Measurements from ENCODE around the gene COX10.
"Not testable (repeated sequence)": the region's sequence is repeated elsewhere in the genome, so short reads cannot be mapped to it uniquely, and the experiment has no call there.

The COX10 gene

GRCh38 chr17:14209215-14209614, 139.9 kb downstream of the COX10 start:
- no peak for DNase-seq

DNA sequence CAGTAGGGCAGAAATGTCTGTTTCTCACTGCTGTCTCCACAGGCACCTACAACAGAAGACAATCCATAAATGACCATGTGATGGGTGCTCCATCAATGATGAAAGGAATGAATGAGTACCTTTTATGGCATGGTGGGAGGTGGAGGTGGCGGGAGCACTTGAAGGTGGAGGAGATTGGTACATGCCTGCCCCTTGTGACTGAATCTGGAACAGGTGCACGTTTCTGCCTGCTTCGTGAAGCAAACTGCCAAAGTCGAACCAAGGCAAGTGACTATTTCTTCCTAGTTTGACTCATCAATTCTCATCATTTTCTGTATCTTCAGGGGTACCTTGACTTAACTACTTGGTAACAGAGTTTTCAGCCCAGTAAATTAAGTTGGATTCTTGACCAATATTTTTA, 141.9 kb downstream of the COX10 start:
- no peak for DNase-seq

GRCh38 chr17:14211801-14212200, 142.5 kb downstream of the COX10 start:
- DNase-seq = no peak

DNA sequence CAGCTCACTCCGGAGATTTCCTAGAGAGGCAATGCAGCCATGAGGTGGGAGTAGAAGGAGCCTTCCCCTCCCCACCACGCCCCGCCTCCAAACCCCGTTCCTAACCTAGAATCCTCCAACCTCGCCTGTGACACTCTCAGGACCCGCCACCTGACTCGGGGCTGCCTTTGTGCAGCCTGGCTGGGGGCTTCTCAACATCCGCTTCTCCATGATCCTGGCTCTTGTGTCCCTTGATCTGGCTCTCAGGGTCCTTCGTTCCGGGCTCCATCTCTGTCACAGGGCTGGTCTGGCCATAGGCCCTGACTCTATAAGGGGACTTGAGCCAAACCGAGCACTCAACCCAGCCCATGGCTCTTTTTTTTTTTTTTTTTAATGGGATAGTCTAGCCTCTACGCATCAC, 143.1 kb downstream of the COX10 start:
- DNase-seq = no peak

- DNase-seq = no peak
These were observed 145.0 kb downstream of the COX10 start for GRCh38 chr17:14214271-14214670.

GRCh38 chr17:14222611-14223010, 153.3 kb downstream of the COX10 start:
- no peak for DNase-seq

DNA sequence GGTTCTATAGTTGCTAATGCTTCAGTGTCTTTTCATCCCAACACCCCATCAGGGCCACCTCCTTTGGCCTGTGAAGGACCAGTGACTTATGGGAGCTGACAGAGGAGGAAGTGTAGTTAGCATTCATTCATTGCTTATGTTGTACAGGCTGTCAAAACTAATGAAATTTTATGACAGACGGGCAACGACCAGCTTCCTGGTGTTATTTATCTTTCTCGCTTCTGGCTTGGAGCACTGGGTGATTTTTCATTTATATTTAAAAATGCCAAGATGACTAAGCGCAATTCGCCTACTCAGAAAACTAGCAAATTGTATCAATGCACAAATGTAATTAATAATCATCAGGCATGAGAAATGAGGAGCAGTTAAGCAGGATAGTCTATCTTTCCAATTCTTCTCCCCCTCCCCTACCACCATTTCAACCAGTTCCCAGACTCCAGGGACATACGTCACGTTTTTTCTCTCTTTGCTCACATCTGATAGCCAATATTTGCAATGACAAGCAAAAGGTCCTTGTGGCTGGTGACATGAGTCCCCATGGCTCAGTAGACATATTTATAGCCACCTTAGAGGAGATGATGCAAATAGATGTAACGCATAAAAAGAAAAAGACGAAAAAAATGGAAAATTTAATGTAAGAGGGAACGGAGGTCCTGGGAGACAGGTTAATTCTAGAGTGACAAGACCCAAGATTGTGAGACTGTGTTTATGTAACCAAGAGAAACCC, 156.1 kb downstream of the COX10 start:
- no peak for DNase-seq

DNA sequence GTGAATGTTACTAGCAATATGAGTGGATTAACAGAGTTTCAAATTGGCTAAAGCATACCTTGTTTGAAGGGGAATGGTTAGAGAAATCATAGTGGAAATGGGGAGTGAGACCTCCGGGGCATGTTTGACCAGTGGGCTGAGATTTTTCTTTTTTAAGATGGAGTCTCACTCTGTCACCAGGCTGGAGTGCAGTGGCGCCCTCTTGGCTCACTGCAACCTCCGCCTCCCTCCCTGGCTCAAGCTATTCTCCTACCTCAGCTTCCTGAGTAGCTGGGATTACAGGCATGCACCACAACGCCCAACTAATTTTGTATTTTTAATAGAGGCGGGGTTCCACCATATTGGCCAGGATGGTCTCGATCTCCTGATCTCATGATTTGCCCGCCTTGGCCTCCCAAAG, 157.7 kb downstream of the COX10 start:
- DNase-seq = no peak

DNA sequence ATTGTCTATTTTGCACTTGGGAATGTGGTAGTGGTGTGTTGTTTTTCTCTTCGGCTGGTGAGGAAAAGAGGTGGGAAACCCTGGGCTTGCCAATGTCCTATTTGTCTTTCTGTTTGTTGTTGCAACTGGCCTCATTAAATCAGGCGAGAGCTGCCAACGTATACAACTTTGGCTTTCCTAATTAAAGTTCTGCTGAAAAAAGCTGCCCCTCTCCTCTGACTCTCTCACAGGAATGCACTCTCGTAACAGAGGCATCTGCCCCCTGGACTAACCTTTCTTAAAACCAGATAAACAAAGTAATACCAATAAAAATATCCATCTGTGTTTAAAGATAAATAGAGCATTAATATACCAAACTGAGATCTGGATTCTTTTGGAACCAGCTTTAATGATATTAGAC, 159.6 kb downstream of the COX10 start:
- DNase-seq = no peak

- not testable (repeated sequence) for DNase-seq
These were observed 161.9 kb downstream of the COX10 start for GRCh38 chr17:14231187-14231586.

- not testable (repeated sequence) for DNase-seq
These were observed 165.7 kb downstream of the COX10 start for GRCh38 chr17:14235047-14235446.

- DNase-seq = not testable (repeated sequence)
These were observed 166.7 kb downstream of the COX10 start for GRCh38 chr17:14236032-14236431.

- not testable (repeated sequence) for DNase-seq
These were observed 167.5 kb downstream of the COX10 start, which contains the start of gene CDRT15 for GRCh38 chr17:14236762-14237161. CDRT15 (minus strand) TSS chr17:14236862; CDS start chr17:14236833, 29 bp downstream.

DNA sequence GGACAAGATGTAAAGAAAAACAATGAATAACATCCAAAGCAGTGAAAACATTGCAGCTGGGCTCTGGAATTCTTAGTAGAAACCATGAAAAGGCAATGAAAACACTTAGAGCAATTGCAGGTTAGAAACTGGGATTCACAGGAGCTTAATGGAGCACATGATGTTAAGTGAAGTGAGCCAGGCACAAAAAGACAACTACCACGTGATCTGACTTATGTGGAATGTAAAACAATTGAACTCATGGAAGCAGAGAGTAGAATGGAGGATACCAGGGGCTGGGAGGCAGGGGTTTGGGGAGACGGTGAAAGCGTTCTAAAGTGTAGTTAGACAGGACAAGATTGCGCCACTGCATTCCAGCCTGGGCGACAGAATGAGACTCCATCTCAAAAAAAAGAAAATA, 170.0 kb downstream of the COX10 start:
- DNase-seq = not testable (repeated sequence)

- no peak for DNase-seq
These were observed 175.7 kb downstream of the COX10 start for GRCh38 chr17:14245002-14245401.

GRCh38 chr17:14245629-14246028, 176.3 kb downstream of the COX10 start:
- no peak for DNase-seq
